HepG2 (cell line): ENCODE results near the gene TNFRSF25. TPM values are rescaled to one million over a fixed set of nuclear protein-coding genes. Genes with fewer than 3 reads are reported as not detected.

Source experiments
- ATF1 ChIP-seq: IDR thresholded peaks from 2 replicates; pipeline ENCODE4 v1.6.1; 2016; ENCODE audit warnings: mild to moderate bottlenecking, control low read depth
- E2F1 ChIP-seq: sonication (generic); formaldehyde crosslinking; IDR thresholded peaks from 2 replicates; pipeline ENCODE4 v1.5.0; 2020; ENCODE audit warnings: missing genetic modification reagents
- IKZF1 ChIP-seq: fragments of 450-650 bp; IDR thresholded peaks from 2 replicates; pipeline ENCODE4 v1.7.1; 2016
- MED1 ChIP-seq: sonication (generic); formaldehyde crosslinking; IDR thresholded peaks from 2 replicates; pipeline ENCODE4 v1.4.0; 2020; ENCODE audit warnings: missing genetic modification reagents
- PRDM10 ChIP-seq: sonication (generic); formaldehyde crosslinking; IDR thresholded peaks from 2 replicates; pipeline ENCODE4 v1.4.0; 2020; ENCODE audit warnings: low read depth, missing genetic modification reagents
- TBX2 ChIP-seq: sonication (generic); formaldehyde crosslinking; IDR thresholded peaks from 2 replicates; pipeline ENCODE4 v1.5.0; 2020; ENCODE audit warnings: missing genetic modification reagents, mild to moderate bottlenecking, borderline replicate concordance
- ZBTB34 ChIP-seq: sonication (generic); formaldehyde crosslinking; IDR thresholded peaks from 2 replicates; pipeline ENCODE4 v1.8.0; 2022; ENCODE audit warnings: mild to moderate bottlenecking, missing genetic modification reagents
- ZFY ChIP-seq: sonication (generic); formaldehyde crosslinking; IDR thresholded peaks from 2 replicates; pipeline ENCODE4 v1.4.0; 2020; ENCODE audit warnings: missing genetic modification reagents
- ZGPAT ChIP-seq: IDR thresholded peaks from 2 replicates; pipeline ENCODE4 v1.6.1; 2016; ENCODE audit warnings: mild to moderate bottlenecking
- ZNF3 ChIP-seq: IDR thresholded peaks from 2 replicates; pipeline ENCODE4 v1.7.0; 2017; ENCODE audit warnings: inconsistent platforms
- ZNF33A ChIP-seq: sonication (generic); formaldehyde crosslinking; IDR thresholded peaks from 2 replicates; pipeline ENCODE4 v1.5.1; 2020; ENCODE audit warnings: missing genetic modification reagents, mild to moderate bottlenecking, moderate library complexity, borderline replicate concordance
- ZNF549 ChIP-seq: sonication (generic); formaldehyde crosslinking; IDR thresholded peaks from 2 replicates; pipeline ENCODE4 v1.5.0; 2020; ENCODE audit warnings: missing genetic modification reagents
- ZNF589 ChIP-seq: sonication (generic); formaldehyde crosslinking; conservative IDR thresholded peaks from 2 replicates; pipeline ENCODE4 v1.8.0; 2022; ENCODE audit warnings: mild to moderate bottlenecking, moderate library complexity, missing genetic modification reagents
- ZNF687 ChIP-seq: sonication (generic); formaldehyde crosslinking; IDR thresholded peaks from 2 replicates; pipeline ENCODE4 v1.5.1; 2020; ENCODE audit warnings: mild to moderate bottlenecking, missing genetic modification reagents, moderate library complexity
- ZNF747 ChIP-seq: sonication (generic); formaldehyde crosslinking; IDR thresholded peaks from 2 replicates; pipeline ENCODE4 v1.8.1; 2023; ENCODE audit warnings: missing genetic modification reagents, mild to moderate bottlenecking, borderline replicate concordance
- ZNF768 ChIP-seq: sonication (generic); formaldehyde crosslinking; IDR thresholded peaks from 2 replicates; pipeline ENCODE4 v1.4.0; 2020; ENCODE audit warnings: missing genetic modification reagents
- ZSCAN12 ChIP-seq: sonication (generic); formaldehyde crosslinking; IDR thresholded peaks from 2 replicates; pipeline ENCODE4 v1.9.0; 2021; ENCODE audit warnings: mild to moderate bottlenecking, missing genetic modification reagents
- polyA plus RNA-seq, 8 experiments: library from polyadenylated mRNA; depleted of rRNA in 3 of 8; stranded (reverse) in 7 of 8; unstranded in 1 of 8; fragments of >200 nt; fragmentation: Illumina TruSeq in 4 of 8; extraction: Trizol in 4 of 8; gene quantifications; 2 replicates each; pipeline versions ENCODE4 v1.2.1 to v1.2.3, GENCODE V29; 2011 to 2016; ENCODE audit warnings: low read depth in 4 of 8, missing spikeins in 1 of 8, mixed read lengths in 1 of 8; ENCODE audit not compliant: insufficient read depth in 1 of 8
- total RNA-seq, 5 experiments: library from RNA; depleted of rRNA; stranded (reverse); fragments of >200 nt; fragmentation: Illumina TruSeq; extraction: Trizol; gene quantifications; 2 replicates each; pipeline ENCODE4 v1.2.3, GENCODE V29; 2016; ENCODE audit warnings: low read depth in 1 of 5

The TNFRSF25 gene
- total and polyA plus RNA-seq, 2 of the 13 experiments (the other 11 are each of a cell fraction or from before 2014, with no cell fraction given) = 1.4 to 1.5 TPM

- TF ChIP-seq ZBTB34 (peak; percentile 75), TBX2 (CRISPR knock-in tag) (peak; percentile 88; the same call in 1 of the 2 replicates), ZNF589 (CRISPR knock-in tag) (peak; percentile 92; the same call in 1 of the 2 replicates), ZFY (peak; percentile 76), ZSCAN12 (CRISPR knock-in tag) (0 out of 2 replicates have a peak, but pooled peaks have one; percentile 15), ZNF747 (peak; percentile 70), IKZF1 (no peak), MED1 (CRISPR knock-in tag) (peak; percentile 98), ZNF687 (peak; percentile 84), ZGPAT (CRISPR knock-in tag) (peak; percentile 45), ZNF768 (CRISPR knock-in tag) (no peak), ZNF549 (CRISPR knock-in tag) (no peak), ATF1 (no peak), ZNF33A (CRISPR knock-in tag) (no peak), ZNF3 (CRISPR knock-in tag) (no peak), E2F1 (CRISPR knock-in tag) (peak; percentile 52; the same call in 1 of the 2 replicates), PRDM10 (CRISPR knock-in tag) (no peak)
These were observed 18.8 kb downstream of the TNFRSF25 start (continued) for GRCh38 chr1:6447016-6447817.
